Mesothelial cell of epicardium (in vitro differentiated cells): Measurements from ENCODE around the gene NPTX1. TPM values are rescaled to one million over a fixed set of nuclear protein-coding genes. Genes with fewer than 3 reads are reported as not detected.

Experiments used
- DNase-seq, 2 experiments: peaks; one replicate each; pipeline ENCODE4 v3.0.0; 2021; ENCODE audit warnings: low spot score in 2 of 2; ENCODE audit not compliant: unreplicated experiment in 2 of 2
- H3K27ac Mint-ChIP-seq: 2 replicates; pipeline ENCODE4 v1.8.0; 2021; ENCODE audit warnings: mixed read lengths
- H3K27me3 Mint-ChIP-seq: 2 replicates; pipeline ENCODE4 v1.8.0; 2021; ENCODE audit warnings: low read depth, mixed read lengths
- H3K36me3 Mint-ChIP-seq: 2 replicates; pipeline ENCODE4 v1.8.0; 2021; ENCODE audit warnings: mixed read lengths
- H3K4me1 Mint-ChIP-seq: 2 replicates; pipeline ENCODE4 v1.8.0; 2021; ENCODE audit warnings: mixed read lengths
- H3K4me3 Mint-ChIP-seq: 2 replicates; pipeline ENCODE4 v1.8.0; 2021; ENCODE audit warnings: mild to moderate bottlenecking, moderate library complexity, mixed read lengths
- H3K9me3 Mint-ChIP-seq: 2 replicates; pipeline ENCODE4 v1.8.0; 2021; ENCODE audit warnings: mixed read lengths
- total RNA-seq: library from RNA; stranded (reverse); gene quantifications from 3 replicates; pipeline ENCODE4 v1.2.1, GENCODE V29; 2021
- TF ChIP-seq, protein P1 (sequence below): fragments of 200-600 bp; sonication (generic); IDR thresholded peaks from one replicate; pipeline ENCODE4 v1.5.0; 2021; ENCODE audit warnings: antibody characterized with exemption; ENCODE audit not compliant: unreplicated experiment

NPTX1 gene
- total RNA-seq, 1 donor from 2014 or later = 0.20 TPM

DNA sequence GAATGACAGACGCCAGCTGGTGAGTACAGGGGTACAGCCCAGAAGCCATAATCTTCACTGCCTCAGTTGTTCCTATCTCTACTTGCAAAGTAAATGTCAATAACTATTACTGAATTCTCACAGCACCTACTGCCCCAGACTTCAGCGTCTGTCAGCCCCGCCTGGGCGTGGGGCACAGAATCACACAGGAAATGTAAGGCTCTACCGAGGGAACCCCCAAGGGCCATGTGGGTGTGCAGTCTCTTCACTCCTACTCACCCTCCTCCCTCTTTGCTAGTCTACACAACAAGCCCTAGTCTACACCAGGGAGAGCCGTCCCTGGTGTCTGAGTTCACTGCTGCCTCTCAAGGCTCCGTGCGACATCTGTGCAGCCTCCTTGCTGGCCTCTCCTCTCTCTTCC, 4.5 kb downstream of the NPTX1 start:
- TF ChIP-seq, protein P1, sequence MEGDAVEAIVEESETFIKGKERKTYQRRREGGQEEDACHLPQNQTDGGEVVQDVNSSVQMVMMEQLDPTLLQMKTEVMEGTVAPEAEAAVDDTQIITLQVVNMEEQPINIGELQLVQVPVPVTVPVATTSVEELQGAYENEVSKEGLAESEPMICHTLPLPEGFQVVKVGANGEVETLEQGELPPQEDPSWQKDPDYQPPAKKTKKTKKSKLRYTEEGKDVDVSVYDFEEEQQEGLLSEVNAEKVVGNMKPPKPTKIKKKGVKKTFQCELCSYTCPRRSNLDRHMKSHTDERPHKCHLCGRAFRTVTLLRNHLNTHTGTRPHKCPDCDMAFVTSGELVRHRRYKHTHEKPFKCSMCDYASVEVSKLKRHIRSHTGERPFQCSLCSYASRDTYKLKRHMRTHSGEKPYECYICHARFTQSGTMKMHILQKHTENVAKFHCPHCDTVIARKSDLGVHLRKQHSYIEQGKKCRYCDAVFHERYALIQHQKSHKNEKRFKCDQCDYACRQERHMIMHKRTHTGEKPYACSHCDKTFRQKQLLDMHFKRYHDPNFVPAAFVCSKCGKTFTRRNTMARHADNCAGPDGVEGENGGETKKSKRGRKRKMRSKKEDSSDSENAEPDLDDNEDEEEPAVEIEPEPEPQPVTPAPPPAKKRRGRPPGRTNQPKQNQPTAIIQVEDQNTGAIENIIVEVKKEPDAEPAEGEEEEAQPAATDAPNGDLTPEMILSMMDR = no peak
- no peak overlapping the region for H3K4me3 Mint-ChIP-seq
- H3K27me3 Mint-ChIP-seq = peaks cover 89% of the 10 kb centered on the region

DNA sequence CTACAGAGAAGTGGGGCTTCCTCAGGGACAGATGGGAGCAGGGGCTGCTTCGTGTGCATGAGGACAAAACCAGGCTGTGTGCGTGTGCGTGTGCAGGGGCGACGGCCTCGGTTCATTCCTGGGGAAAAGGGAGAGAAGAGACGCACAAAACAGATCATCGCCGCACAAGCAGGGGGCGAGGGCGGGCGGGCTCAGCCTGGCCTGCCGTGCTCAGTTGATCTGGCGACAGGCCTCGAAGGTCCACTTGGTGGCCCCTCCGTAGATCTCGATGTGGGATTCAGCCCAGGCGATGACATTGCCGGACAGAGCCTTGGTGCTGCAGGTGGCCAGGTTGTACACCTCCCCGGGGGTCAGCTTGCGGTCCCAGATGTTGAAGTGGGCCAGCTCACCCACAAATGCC, 5.8 kb downstream of the NPTX1 start:
- no peak overlapping the region for H3K27ac Mint-ChIP-seq
- DNase-seq = no peak
- peaks cover 100% of the 10 kb centered on the region for H3K27me3 Mint-ChIP-seq
- H3K9me3 Mint-ChIP-seq = no peaks in the 10 kb centered on the region
- TF ChIP-seq, protein P1 = no peak
- H3K36me3 Mint-ChIP-seq = no peaks in the 10 kb centered on the region
- H3K4me3 Mint-ChIP-seq = no peak overlapping the region
- peaks cover 8% of the 10 kb centered on the region for H3K4me1 Mint-ChIP-seq

More for the DNA sequence above, 4.5 kb downstream of the NPTX1 start:
- Mint-ChIP-seq H3K27ac (no peak overlapping the region), H3K9me3 (no peaks in the 10 kb centered on the region), H3K4me1 (peaks cover 8% of the 10 kb centered on the region), H3K36me3 (no peaks in the 10 kb centered on the region)
- no peak for DNase-seq

DNA sequence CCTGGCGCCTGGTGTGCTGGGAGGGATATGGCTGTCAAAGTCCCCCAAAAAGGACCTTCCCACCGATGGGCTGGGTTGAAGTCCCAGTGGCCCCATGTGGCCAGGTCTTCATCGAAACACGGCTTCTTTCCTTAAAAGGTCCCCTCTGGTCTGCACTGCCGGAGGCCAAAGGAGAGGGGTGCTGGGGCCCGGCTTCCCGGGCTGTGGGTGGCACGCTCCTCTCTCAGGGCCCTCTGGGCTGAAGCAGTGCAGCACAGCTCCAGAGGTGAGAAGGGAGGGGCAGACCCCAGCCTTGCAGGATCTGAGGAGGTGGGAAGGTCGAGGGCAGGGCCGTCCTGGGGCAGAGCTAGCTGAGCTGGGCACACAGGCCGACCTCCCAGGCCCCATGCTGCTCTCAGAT, 6.7 kb downstream of the NPTX1 start:
- Mint-ChIP-seq H3K9me3 (no peaks in the 10 kb centered on the region), H3K27me3 (peaks cover 100% of the 10 kb centered on the region), H3K27ac (no peak overlapping the region), H3K36me3 (no peaks in the 10 kb centered on the region), H3K4me3 (no peak overlapping the region), H3K4me1 (peaks cover 2% of the 10 kb centered on the region)
- no peak for DNase-seq
- TF ChIP-seq, protein P1 = no peak

DNA sequence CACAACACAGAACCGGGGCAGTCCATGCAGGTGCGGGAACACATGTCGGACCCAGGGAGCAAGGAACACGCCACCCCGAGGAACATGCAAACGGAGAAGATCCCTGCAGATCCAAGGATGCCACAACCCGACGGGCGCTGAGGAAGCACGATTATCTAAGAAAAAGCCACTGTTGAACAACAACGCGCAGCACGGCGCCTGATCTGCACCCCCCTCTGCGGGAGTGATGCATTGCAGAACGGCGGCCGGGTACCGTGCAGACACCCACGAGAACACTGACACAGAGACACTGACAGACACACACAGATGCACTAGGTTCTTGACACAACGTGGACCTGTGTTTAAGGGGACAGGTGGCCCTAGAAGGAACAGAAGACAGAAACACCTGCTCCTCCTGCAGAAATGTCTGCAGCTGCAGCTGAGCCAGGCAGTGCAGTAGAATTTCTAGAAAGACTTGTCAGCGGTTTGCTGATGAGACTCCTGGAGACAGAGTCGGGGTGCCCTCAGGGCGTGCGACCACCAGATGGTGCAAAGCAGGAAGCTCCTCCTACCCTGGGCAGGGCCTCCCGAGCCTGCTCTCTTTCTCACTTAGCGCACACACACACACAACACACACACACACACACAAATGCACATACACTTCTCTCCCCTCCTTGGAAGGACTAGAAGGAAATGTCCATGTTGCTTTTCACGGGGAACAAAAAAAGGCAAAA, 7.5 kb downstream of the NPTX1 start:
- DNase-seq = no peak
- TF ChIP-seq, protein P1 = no peak
- Mint-ChIP-seq H3K36me3 (no peaks in the 10 kb centered on the region), H3K9me3 (no peaks in the 10 kb centered on the region), H3K4me1 (no peaks in the 10 kb centered on the region), H3K4me3 (no peak overlapping the region), H3K27me3 (peaks cover 98% of the 10 kb centered on the region), H3K27ac (no peak overlapping the region)

DNA sequence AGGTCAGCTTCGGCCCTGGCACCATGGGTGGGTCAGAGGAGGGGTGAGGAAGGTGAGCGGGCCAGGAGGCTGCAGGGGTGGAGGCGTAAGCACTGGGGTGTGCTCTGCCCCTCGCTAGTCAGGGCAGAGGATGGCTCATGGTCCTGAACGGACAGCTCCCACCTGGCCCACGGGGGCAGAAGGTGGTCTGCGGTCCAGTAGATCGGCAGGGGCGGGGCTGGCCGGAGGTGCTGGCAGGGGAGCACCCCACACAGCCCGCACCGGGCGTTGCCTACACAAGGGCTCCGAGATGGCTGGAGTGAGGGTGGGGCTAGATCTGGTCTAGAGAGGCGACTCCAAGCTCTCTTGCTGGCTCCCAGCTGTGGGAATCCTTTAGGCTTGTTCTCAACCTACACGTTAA, 8.2 kb downstream of the NPTX1 start:
- Mint-ChIP-seq H3K36me3 (no peaks in the 10 kb centered on the region), H3K9me3 (no peaks in the 10 kb centered on the region), H3K27ac (no peak overlapping the region), H3K27me3 (peaks cover 98% of the 10 kb centered on the region), H3K4me1 (no peaks in the 10 kb centered on the region), H3K4me3 (no peak overlapping the region)
- TF ChIP-seq, protein P1 = no peak
- no peak for DNase-seq
